CD4-positive, alpha-beta memory T cell (primary cell): Measurements from ENCODE around the gene NUMB. TPM values are rescaled to one million over a fixed set of nuclear protein-coding genes. Genes with fewer than 3 reads are reported as not detected.

Source experiments
- CTCF ChIA-PET: fragments of 350-600 bp; sonication (Branson Sonifier 250); formaldehyde crosslinking; loops from one replicate; lab custom pipeline; 2021; ENCODE audit warnings: inconsistent platforms; ENCODE audit not compliant: partially characterized antibody; lab: Charles Lee
- POLR2A ChIA-PET: fragments of 350-600 bp; sonication (Branson Sonifier 250); formaldehyde crosslinking; loops from one replicate; lab custom pipeline; 2021; ENCODE audit not compliant: partially characterized antibody; lab: Charles Lee
- DNase-seq, 5 donors: peaks; one replicate each; pipeline versions ENCODE4 v3.0.0 to v3.0.0-alpha.2; 2020 to 2022; ENCODE audit warnings: mixed read lengths in 1 of 5
- H3K27ac ChIP-seq: one replicate; pipeline ENCODE4 v1.7.0; 2013; ENCODE audit warnings: low read depth, low read length
- H3K27me3 ChIP-seq: 2 replicates; pipeline ENCODE4 v1.7.0; 2013; ENCODE audit warnings: mild to moderate bottlenecking, low read length, moderate library complexity; ENCODE audit not compliant: insufficient read depth
- H3K36me3 ChIP-seq: 2 replicates; pipeline ENCODE4 v1.7.0; 2013; ENCODE audit warnings: mild to moderate bottlenecking, low read length, moderate library complexity; ENCODE audit not compliant: insufficient read depth
- H3K4me1 ChIP-seq: 2 replicates; pipeline ENCODE4 v1.7.0; 2013; ENCODE audit warnings: mild to moderate bottlenecking, low read length, moderate library complexity; ENCODE audit not compliant: insufficient read depth
- H3K4me3 ChIP-seq, 2 donors: one replicate each; pipeline ENCODE4 v1.7.0; 2013; ENCODE audit warnings: low read length in 2 of 2, mild to moderate bottlenecking in 1 of 2
- H3K9me3 ChIP-seq, 2 donors: one replicate each; pipeline ENCODE4 v1.7.0; 2013; ENCODE audit warnings: low read length in 2 of 2, control low read depth in 1 of 2; ENCODE audit not compliant: control insufficient read depth in 1 of 2
- H3K27ac Mint-ChIP-seq, 7 donors: one replicate each; pipeline ENCODE4 v1.8.0; 2020 to 2021; ENCODE audit warnings: mixed read lengths in 7 of 7, mild to moderate bottlenecking in 6 of 7, inconsistent platforms in 3 of 7, moderate library complexity in 3 of 7
- H3K27me3 Mint-ChIP-seq, 2 donors: one replicate each; pipeline ENCODE4 v1.8.0; 2020 to 2021; ENCODE audit warnings: mixed read lengths in 2 of 2
- H3K36me3 Mint-ChIP-seq, 2 donors: one replicate each; pipeline ENCODE4 v1.8.0; 2020 to 2021; ENCODE audit warnings: mixed read lengths in 2 of 2, inconsistent platforms in 1 of 2, mild to moderate bottlenecking in 1 of 2
- H3K4me1 Mint-ChIP-seq, 4 donors: one replicate each; pipeline ENCODE4 v1.8.0; 2020 to 2021; ENCODE audit warnings: mixed read lengths in 4 of 4, mild to moderate bottlenecking in 1 of 4
- H3K4me3 Mint-ChIP-seq, 8 donors: one replicate each; pipeline ENCODE4 v1.8.0; 2020 to 2021; ENCODE audit warnings: mixed read lengths in 8 of 8, mild to moderate bottlenecking in 7 of 8, moderate library complexity in 6 of 8, inconsistent platforms in 3 of 8
- H3K9me3 Mint-ChIP-seq, 8 donors: one replicate each; pipeline ENCODE4 v1.8.0; 2020 to 2021; ENCODE audit warnings: mixed read lengths in 8 of 8, mild to moderate bottlenecking in 5 of 8, inconsistent platforms in 3 of 8, moderate library complexity in 1 of 8
- intact Hi-C: fragments of 100-400 bp; cut with micrococcal nuclease; formaldehyde crosslinking; loops from one replicate; pipeline ENCODE4 v1.15.1; 2023
- polyA plus RNA-seq, 2 donors: library from polyadenylated mRNA; unstranded; fragments of 300-500 nt; fragmentation: Illumina TruSeq; gene quantifications; one replicate each; pipeline ENCODE4 v1.2.3, GENCODE V29; 2021
- total RNA-seq, 2 experiments: library from RNA; stranded (reverse); gene quantifications; one replicate each; pipeline ENCODE4 v1.2.3, GENCODE V29; 2021

NUMB gene
- total and polyA plus RNA-seq, 4 experiments from 2014 or later = 31.1 to 47.3 (median 45.7) TPM

DNA sequence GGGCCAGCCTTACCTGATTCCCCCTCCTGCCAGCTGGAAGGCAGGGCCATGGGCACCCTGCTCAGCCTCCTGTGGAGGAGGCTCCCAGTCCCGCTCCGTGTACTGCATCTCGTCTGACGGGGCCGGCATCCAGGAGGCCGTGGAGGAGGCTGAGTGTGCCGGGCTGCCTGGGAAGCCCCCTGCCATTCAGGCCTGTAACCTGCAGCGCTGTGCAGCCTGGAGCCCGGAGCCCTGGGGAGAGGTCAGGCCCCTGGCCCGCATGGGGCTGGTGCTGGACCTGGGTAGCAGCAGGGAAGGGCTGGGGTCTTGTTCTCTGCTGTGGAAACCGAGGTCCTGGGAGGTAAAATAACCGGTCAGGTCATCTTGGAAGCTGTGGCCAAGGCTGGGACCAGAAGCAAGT lies 204.6 kb downstream of the NUMB start:
- POLR2A ChIA-PET = no interaction called here
- no peaks in the 10 kb centered on the region for H3K36me3 Mint-ChIP-seq

DNA sequence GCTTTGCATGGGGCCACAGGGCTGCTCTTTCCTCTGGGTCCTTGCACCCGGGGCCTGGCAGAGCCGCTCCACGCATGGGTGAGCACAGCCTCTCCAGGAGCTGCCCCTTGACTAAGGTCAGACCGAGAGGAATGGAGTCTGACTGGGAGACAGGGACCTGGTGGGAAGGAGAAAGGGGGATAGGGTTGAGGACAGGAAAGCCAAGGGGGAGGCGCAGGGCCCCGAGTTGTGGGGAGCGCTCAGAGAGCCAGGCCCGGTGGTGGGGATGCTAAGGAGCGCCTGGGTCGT lies 205.1 kb downstream of the NUMB start:
- Mint-ChIP-seq H3K4me3 (no peak overlapping the region), H3K27me3 (no peaks in the 10 kb centered on the region), H3K4me1 (peaks cover 0 to 1% (median 0%) of the 10 kb centered on the region in 4 donors), H3K36me3 (no peaks in the 10 kb centered on the region), H3K27ac (no peak overlapping the region), H3K9me3 (no peaks in the 10 kb centered on the region)
- CTCF ChIA-PET = no interaction called here
- no peaks in the 10 kb centered on the region for H3K36me3 ChIP-seq
- no peak overlapping the region for H3K27ac ChIP-seq
- no peak for DNase-seq
- H3K9me3 ChIP-seq = no peaks in the 10 kb centered on the region
- H3K4me1 ChIP-seq = no peaks in the 10 kb centered on the region
- no peaks in the 10 kb centered on the region for H3K27me3 ChIP-seq
- POLR2A ChIA-PET = no interaction called here
- intact Hi-C loops = no loop called here
- no peak overlapping the region for H3K4me3 ChIP-seq

More for the DNA sequence above, 204.6 kb downstream of the NUMB start:
- no peak overlapping the region for H3K27ac Mint-ChIP-seq
- Histone ChIP-seq H3K27me3 (no peaks in the 10 kb centered on the region), H3K27ac (no peak overlapping the region), H3K4me1 (no peaks in the 10 kb centered on the region), H3K9me3 (no peaks in the 10 kb centered on the region), H3K4me3 (no peak overlapping the region), H3K36me3 (no peaks in the 10 kb centered on the region)
- H3K4me3 Mint-ChIP-seq = no peak overlapping the region
- CTCF ChIA-PET = no interaction called here
- no peaks in the 10 kb centered on the region for H3K27me3 Mint-ChIP-seq
- intact Hi-C loops = no loop called here
- H3K4me1 Mint-ChIP-seq = peaks cover 0 to 1% (median 0%) of the 10 kb centered on the region in 4 donors
- H3K9me3 Mint-ChIP-seq = no peaks in the 10 kb centered on the region
- no peak for DNase-seq

DNA sequence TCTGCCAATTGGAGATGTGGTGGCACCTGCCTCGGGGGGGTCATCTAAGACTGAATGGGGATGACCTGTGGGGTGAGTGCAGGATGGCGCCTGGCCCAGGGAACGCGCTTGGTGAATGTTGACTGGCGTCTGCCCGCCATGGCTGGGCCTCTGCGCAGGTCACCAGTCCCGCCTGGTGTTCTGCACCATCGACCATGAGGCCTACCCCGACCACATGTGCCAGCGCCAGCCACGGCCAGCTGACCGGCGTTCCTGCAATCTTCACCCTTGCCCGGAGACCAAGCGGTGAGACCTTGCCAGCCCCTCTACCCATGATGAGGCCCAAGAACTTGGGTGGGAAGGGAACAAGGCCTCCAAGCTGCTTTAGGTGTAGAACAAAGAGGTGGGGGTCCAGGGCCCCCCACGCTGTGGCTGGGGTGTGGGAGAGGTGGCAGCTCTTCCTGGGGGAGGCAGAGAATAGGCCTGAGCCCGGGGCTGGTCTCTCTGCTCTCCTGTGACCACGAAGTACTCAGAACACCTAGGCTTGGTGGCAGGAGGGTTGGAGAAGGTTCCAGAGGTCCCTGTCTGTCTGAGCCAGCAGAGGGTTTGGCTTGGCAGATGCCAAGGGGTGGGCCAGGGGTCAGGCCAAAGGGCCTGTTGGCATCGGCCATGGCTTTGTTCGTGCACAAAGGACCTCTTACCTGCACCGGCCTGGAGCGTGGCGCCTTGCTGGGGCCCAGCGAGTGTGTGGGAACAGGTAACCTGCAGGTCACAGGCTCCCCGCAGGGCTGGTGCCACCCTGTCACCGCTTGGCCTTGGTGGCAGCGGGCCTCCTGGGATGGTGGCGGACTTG lies 205.6 kb downstream of the NUMB start:
- Mint-ChIP-seq H3K9me3 (no peaks in the 10 kb centered on the region), H3K4me3 (no peak overlapping the region), H3K4me1 (peaks cover 0 to 6% (median 3%) of the 10 kb centered on the region in 4 donors), H3K27me3 (no peaks in the 10 kb centered on the region), H3K36me3 (no peaks in the 10 kb centered on the region), H3K27ac (no peak overlapping the region)
- H3K27ac ChIP-seq = no peak overlapping the region
- ChIA-PET CTCF (no interaction called here), POLR2A (no interaction called here)
- intact Hi-C loops = no loop called here
- H3K36me3 ChIP-seq = no peaks in the 10 kb centered on the region
- H3K4me1 ChIP-seq = no peaks in the 10 kb centered on the region
- no peaks in the 10 kb centered on the region for H3K27me3 ChIP-seq
- H3K9me3 ChIP-seq = no peaks in the 10 kb centered on the region
- no peak for DNase-seq
- no peak overlapping the region for H3K4me3 ChIP-seq

DNA sequence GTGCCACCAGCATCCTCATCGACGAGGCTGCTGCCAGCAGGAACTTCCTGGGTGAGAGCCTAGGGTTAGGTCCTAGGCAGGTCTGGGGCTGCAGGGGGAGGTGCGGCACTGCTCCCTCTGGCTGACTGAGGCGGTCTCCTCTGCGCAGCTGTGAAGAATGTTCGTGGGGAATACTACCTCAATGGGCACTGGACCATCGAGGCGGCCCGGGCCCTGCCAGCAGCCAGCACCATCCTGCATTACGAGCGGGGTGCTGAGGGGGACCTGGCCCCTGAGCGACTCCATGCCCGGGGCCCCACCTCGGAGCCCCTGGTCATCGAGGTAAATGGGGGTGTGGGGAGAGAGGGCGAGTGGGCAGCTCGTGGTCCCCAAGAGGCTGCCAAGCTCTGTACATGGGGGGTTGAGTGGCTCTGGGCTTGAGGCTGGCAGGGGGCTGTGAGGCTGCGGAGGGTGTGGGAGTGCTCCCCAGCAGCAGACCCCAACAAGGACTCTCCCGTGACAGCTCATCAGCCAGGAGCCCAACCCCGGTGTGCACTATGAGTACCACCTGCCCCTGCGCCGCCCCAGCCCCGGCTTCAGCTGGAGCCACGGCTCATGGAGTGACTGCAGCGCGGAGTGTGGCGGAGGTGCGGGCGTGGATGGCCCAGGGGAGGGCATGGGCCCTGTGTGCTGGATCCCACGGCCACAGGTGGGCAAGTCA lies 206.7 kb downstream of the NUMB start:
- H3K27ac ChIP-seq = no peak overlapping the region
- H3K4me1 Mint-ChIP-seq = peaks cover 4 to 16% (median 13%) of the 10 kb centered on the region in 4 donors
- ChIA-PET POLR2A (no interaction called here), CTCF (no interaction called here)
- H3K4me3 Mint-ChIP-seq = no peak overlapping the region
- H3K9me3 ChIP-seq = no peaks in the 10 kb centered on the region
- intact Hi-C loops = no loop called here
- peaks cover 4 to 8% of the 10 kb centered on the region in 2 donors for H3K27me3 Mint-ChIP-seq
- no peak overlapping the region for H3K27ac Mint-ChIP-seq
- no peaks in the 10 kb centered on the region for H3K27me3 ChIP-seq
- no peak overlapping the region for H3K4me3 ChIP-seq
- no peaks in the 10 kb centered on the region for H3K9me3 Mint-ChIP-seq
- no peaks in the 10 kb centered on the region for H3K36me3 Mint-ChIP-seq
- no peak for DNase-seq
- H3K4me1 ChIP-seq = no peaks in the 10 kb centered on the region
- H3K36me3 ChIP-seq = no peaks in the 10 kb centered on the region

- no peaks in the 10 kb centered on the region for H3K9me3 ChIP-seq
- H3K9me3 Mint-ChIP-seq = no peaks in the 10 kb centered on the region
- peaks cover 4 to 18% (median 15%) of the 10 kb centered on the region in 4 donors for H3K4me1 Mint-ChIP-seq
- no peak for DNase-seq
- CTCF ChIA-PET = no interaction called here
- no peaks in the 10 kb centered on the region for H3K27me3 ChIP-seq
- H3K27ac ChIP-seq = no peak overlapping the region
- no peaks in the 10 kb centered on the region for H3K36me3 ChIP-seq
- no peak overlapping the region for H3K27ac Mint-ChIP-seq
- H3K4me3 Mint-ChIP-seq = no peak overlapping the region
- intact Hi-C loops = no loop called here
- H3K4me3 ChIP-seq = no peak overlapping the region
- no peaks in the 10 kb centered on the region for H3K4me1 ChIP-seq
- no peaks in the 10 kb centered on the region for H3K36me3 Mint-ChIP-seq
- POLR2A ChIA-PET = no interaction called here
- peaks cover 4 to 9% of the 10 kb centered on the region in 2 donors for H3K27me3 Mint-ChIP-seq
Observed at GRCh38 chr14:73250781-73251500, 207.4 kb downstream of the NUMB start.

GRCh38 chr14:73250317-73250713 lies 208.0 kb downstream of the NUMB start:
- ChIA-PET CTCF (no interaction called here), POLR2A (no interaction called here)
- Histone ChIP-seq H3K4me1 (peaks cover 4% of the 10 kb centered on the region), H3K36me3 (no peaks in the 10 kb centered on the region), H3K9me3 (no peaks in the 10 kb centered on the region), H3K4me3 (no peak overlapping the region), H3K27ac (no peak overlapping the region), H3K27me3 (no peaks in the 10 kb centered on the region)
- H3K27ac Mint-ChIP-seq = no peak overlapping the region
- intact Hi-C loops = no loop called here
- no peak for DNase-seq
- H3K4me1 Mint-ChIP-seq = peaks cover 4 to 18% (median 15%) of the 10 kb centered on the region in 4 donors
- H3K27me3 Mint-ChIP-seq = peaks cover 4 to 9% of the 10 kb centered on the region in 2 donors
- H3K9me3 Mint-ChIP-seq = no peaks in the 10 kb centered on the region
- no peak overlapping the region for H3K4me3 Mint-ChIP-seq
- H3K36me3 Mint-ChIP-seq = no peaks in the 10 kb centered on the region

GRCh38 chr14:73249564-73250316 lies 208.6 kb downstream of the NUMB start:
- no peaks in the 10 kb centered on the region for H3K9me3 Mint-ChIP-seq
- Histone ChIP-seq H3K4me1 (peaks cover 7% of the 10 kb centered on the region), H3K4me3 (no peak overlapping the region), H3K27ac (no peak overlapping the region), H3K27me3 (no peaks in the 10 kb centered on the region), H3K9me3 (no peaks in the 10 kb centered on the region), H3K36me3 (no peaks in the 10 kb centered on the region)
- no peak for DNase-seq
- intact Hi-C loops = no loop called here
- H3K27me3 Mint-ChIP-seq = peaks cover 7 to 13% of the 10 kb centered on the region in 2 donors
- POLR2A ChIA-PET = no interaction called here
- no peak overlapping the region for H3K4me3 Mint-ChIP-seq
- H3K4me1 Mint-ChIP-seq = peaks cover 6 to 19% (median 15%) of the 10 kb centered on the region in 4 donors
- H3K27ac Mint-ChIP-seq = no peak overlapping the region
- H3K36me3 Mint-ChIP-seq = no peaks in the 10 kb centered on the region
- CTCF ChIA-PET = no interaction called here
